ENCODE data around the gene DCHS1. TPM values are rescaled to one million over a fixed set of nuclear protein-coding genes. Genes with fewer than 3 reads are reported as not detected.

DCHS1 gene
- total RNA-seq, 2 experiments from 2014 or later = 0.35 to 0.40 TPM

DNA sequence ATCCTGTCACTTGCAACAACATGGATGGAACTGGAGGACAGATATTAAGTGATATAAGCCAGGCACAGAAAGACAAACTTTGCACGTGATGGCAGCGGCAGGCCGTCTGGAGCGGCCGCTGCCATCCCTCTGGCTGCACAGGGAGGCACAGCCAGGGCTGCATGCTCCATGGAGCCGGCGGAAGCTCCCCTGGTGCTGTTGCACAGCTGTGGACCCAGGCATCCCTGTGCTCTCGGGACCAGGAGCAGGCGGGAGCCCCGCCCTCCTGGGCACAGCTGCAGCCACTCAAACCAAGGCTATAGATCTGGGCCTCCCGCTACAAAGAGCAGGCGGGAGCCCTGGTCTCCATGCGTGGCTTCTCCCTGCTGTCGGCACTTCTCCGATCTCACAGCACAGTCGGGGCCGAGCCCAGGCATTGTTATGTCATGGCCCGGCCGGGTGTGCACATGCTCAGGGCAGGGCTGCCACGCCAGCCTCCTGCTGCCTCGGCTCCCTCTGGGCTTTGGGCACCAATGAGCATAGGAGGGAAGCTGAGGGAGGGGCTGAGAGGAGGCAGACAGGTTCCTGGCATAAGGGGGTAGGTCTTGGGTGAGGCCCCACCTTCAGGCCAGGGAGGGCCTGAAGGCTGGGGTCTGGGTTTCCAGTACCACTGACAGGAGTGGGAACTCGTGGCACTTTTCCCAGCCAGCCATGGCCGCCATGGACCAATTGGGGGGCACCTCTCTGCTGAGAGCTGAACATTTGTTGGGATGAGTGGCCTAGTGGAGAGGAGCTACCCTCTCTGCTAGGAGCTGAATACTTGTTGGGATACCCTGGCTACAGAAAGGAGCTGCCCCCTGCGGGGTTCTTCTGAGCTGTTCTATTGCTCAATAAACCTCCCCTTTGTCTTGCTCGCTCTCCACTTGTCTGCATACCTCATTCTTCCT lies 68.9 kb downstream of the DCHS1 start:
- no peak overlapping the region for H3K4me3 Mint-ChIP-seq
- H3K4me1 Mint-ChIP-seq = no peaks in the 10 kb centered on the region
- ChIA-PET POLR2A (no interaction called here), CTCF (interaction anchor here (0.6 to 1.3 kb wide), 5 partner anchors 10 to 878 kb away, joined by 3 to 5 read pairs (median 3); partner anchors contain the start of gene MRPL17)
- H3K9me3 Mint-ChIP-seq = peaks cover 30% of the 10 kb centered on the region
- H3K27ac Mint-ChIP-seq = no peak overlapping the region
- no peaks in the 10 kb centered on the region for H3K27me3 Mint-ChIP-seq
- H3K36me3 Mint-ChIP-seq (ENCODE audit: low read depth) = peaks cover 35% of the 10 kb centered on the region
- DNase-seq = peak; percentile 4

DNA sequence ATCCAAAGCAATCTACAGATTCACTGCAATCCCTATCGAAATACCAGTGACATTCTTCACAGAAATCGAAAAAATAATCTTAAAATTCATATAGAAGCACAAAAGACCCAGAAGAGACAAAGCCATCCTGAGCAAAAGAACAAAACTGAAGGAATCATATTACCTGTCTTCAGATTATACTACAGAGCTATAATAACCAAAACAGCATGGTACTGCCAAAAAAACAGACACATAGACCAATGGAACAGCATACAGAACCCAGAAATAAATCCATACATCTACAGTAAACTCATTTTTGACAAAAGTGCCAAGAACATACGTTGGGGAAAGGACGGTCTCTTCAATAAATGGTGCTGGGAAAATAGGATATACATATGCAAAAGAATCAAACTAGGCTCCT lies 71.1 kb downstream of the DCHS1 start:
- Mint-ChIP-seq H3K27me3 (no peaks in the 10 kb centered on the region), H3K4me1 (no peaks in the 10 kb centered on the region), H3K4me3 (no peak overlapping the region), H3K9me3 (peaks cover 30% of the 10 kb centered on the region), H3K36me3 (ENCODE audit: low read depth) (peaks cover 35% of the 10 kb centered on the region), H3K27ac (no peak overlapping the region)
- no peak for DNase-seq
- ChIA-PET POLR2A (no interaction called here), CTCF (interaction anchor here (1.6 kb wide), 1 partner anchor 10 kb away, joined by 4 read pairs; no protein-coding TSS in a partner anchor)

DNA sequence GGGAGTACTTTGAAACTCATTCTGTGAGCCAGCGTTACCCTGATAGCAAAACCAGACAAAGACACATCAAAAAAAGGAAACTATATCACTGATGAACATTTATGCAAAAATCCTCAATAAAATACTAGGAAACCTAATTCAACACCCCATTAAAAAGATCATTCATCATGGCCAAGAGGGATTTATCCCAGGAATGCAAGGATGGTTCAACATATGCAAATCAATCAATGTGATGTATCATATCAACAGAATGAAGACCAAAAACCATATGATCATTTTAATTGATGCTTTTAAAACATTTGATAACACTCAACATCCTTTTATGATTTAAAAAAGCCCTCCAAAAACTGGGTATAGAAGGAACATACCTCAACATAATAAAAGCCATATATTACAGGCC lies 72.0 kb downstream of the DCHS1 start:
- Mint-ChIP-seq H3K4me1 (no peaks in the 10 kb centered on the region), H3K27me3 (no peaks in the 10 kb centered on the region), H3K36me3 (ENCODE audit: low read depth) (peaks cover 35% of the 10 kb centered on the region), H3K9me3 (peaks cover 30% of the 10 kb centered on the region), H3K4me3 (no peak overlapping the region), H3K27ac (no peak overlapping the region)
- ChIA-PET POLR2A (no interaction called here), CTCF (interaction anchor here (1.6 kb wide), 1 partner anchor 11 kb away, joined by 4 read pairs; no protein-coding TSS in a partner anchor)
- DNase-seq = no peak

DNA sequence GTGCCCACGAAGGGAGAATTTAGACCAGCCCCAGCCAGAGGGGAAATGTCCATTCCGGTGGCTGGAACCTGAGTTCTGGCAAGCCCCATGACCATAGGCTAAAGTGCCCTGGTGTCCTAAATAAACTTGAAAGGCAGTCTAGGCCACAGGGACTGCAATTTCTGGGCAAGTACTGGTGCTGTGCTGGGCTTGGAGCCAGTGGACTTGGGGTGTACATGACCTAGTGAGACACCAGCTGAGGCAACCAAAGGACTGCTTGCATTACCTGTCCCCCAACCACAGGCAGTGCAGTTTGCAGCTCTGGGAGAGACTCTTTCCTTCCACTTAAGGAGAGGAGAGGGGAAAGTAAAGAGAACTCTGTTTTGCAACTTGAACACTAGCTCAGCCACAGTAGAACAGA lies 75.9 kb downstream of the DCHS1 start:
- peaks cover 25% of the 10 kb centered on the region for H3K36me3 Mint-ChIP-seq (ENCODE audit: low read depth)
- H3K9me3 Mint-ChIP-seq = peaks cover 24% of the 10 kb centered on the region
- no peak overlapping the region for H3K4me3 Mint-ChIP-seq
- POLR2A ChIA-PET = no interaction called here
- no peaks in the 10 kb centered on the region for H3K27me3 Mint-ChIP-seq
- no peak overlapping the region for H3K27ac Mint-ChIP-seq
- DNase-seq = no peak
- CTCF ChIA-PET = interaction anchor here (0.8 to 1.6 kb wide), 4 partner anchors 8 to 104 kb away, joined by 3 to 4 read pairs (median 3); partner anchors contain the start of gene MRPL17
- peaks cover 7% of the 10 kb centered on the region for H3K4me1 Mint-ChIP-seq

DNA sequence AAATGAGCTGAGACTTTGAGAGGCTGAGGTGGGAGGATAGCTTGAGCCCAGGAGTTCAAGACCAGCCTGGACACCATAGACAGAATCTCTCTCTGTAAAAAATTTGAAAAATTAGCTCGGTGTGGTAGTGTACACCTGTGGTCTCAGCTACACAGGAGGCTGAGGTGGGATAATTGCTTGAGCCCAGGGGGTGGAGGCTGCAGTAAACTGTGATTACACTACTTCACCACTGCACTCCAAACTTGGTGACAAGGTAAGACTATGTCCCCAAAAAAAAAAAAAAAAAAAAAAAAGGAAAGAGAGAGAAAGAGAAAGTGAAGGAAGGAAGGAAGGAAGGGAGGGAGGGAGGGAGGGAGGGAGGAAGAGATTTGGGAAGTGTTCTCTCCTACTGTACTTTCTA lies 77.5 kb downstream of the DCHS1 start:
- Mint-ChIP-seq H3K4me3 (no peak overlapping the region), H3K9me3 (peaks cover 10% of the 10 kb centered on the region), H3K27me3 (no peaks in the 10 kb centered on the region), H3K27ac (no peak overlapping the region), H3K4me1 (peaks cover 7% of the 10 kb centered on the region), H3K36me3 (ENCODE audit: low read depth) (peaks cover 11% of the 10 kb centered on the region)
- POLR2A ChIA-PET = interaction anchor here (0.6 kb wide), 1 partner anchor 25 kb away, joined by 3 read pairs; no protein-coding TSS in a partner anchor
- CTCF ChIA-PET = interaction anchor here (1.1 kb wide), 1 partner anchor 15 kb away, joined by 3 read pairs; no protein-coding TSS in a partner anchor
- no peak for DNase-seq

GRCh38 chr11:6576471-6577373 lies 78.9 kb downstream of the DCHS1 start:
- no peaks in the 10 kb centered on the region for H3K27me3 Mint-ChIP-seq
- no peak overlapping the region for H3K27ac Mint-ChIP-seq
- no peaks in the 10 kb centered on the region for H3K9me3 Mint-ChIP-seq
- no peak for DNase-seq
- CTCF ChIA-PET = interaction anchor here (1.1 kb wide), 1 partner anchor 13 kb away, joined by 3 read pairs; no protein-coding TSS in a partner anchor
- H3K4me1 Mint-ChIP-seq = peaks cover 7% of the 10 kb centered on the region
- H3K36me3 Mint-ChIP-seq (ENCODE audit: low read depth) = peaks cover 5% of the 10 kb centered on the region
- H3K4me3 Mint-ChIP-seq = no peak overlapping the region
- POLR2A ChIA-PET = no interaction called here

- Mint-ChIP-seq H3K4me3 (no peak overlapping the region), H3K4me1 (peaks cover 7% of the 10 kb centered on the region), H3K27me3 (no peaks in the 10 kb centered on the region), H3K36me3 (ENCODE audit: low read depth) (peaks cover 5% of the 10 kb centered on the region), H3K27ac (no peak overlapping the region), H3K9me3 (no peaks in the 10 kb centered on the region)
- no peak for DNase-seq
- POLR2A ChIA-PET = no interaction called here
- CTCF ChIA-PET = interaction anchor here (1.1 to 1.2 kb wide), 2 partner anchors 11 to 12 kb away, joined by 3 read pairs; no protein-coding TSS in a partner anchor
These were observed 80.5 kb downstream of the DCHS1 start for GRCh38 chr11:6574816-6575715.

DNA sequence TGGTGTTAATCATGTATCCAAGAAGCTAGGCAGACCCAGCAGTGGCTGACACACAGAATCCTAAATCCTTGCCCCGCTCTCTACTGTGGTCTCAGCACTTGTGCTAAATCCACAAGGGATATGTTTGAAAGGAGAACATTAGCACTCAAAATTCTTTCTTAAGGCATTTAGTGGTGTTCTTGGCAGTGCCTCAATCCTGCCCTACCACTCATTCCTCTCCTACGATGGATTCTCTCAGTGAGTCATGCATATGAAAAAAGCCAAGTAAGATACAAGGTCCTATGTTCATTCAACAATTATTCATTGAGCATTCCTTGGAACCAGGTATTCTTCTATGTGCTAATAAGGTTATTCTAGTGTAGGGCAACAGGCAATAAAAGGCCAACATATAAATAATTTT lies 83.4 kb downstream of the DCHS1 start:
- Mint-ChIP-seq H3K9me3 (no peaks in the 10 kb centered on the region), H3K36me3 (ENCODE audit: low read depth) (peaks cover 6% of the 10 kb centered on the region), H3K4me1 (peaks cover 7% of the 10 kb centered on the region), H3K4me3 (no peak overlapping the region), H3K27me3 (no peaks in the 10 kb centered on the region), H3K27ac (no peak overlapping the region)
- ChIA-PET POLR2A (no interaction called here), CTCF (interaction anchor here (1.1 kb wide), 1 partner anchor 8 kb away, joined by 3 read pairs; no protein-coding TSS in a partner anchor)
- DNase-seq = no peak

GRCh38 chr11:6571434-6572008 lies 84.1 kb downstream of the DCHS1 start:
- ChIA-PET POLR2A (no interaction called here), CTCF (interaction anchor here (0.6 to 1.1 kb wide), 2 partner anchors 8 to 96 kb away, joined by 3 read pairs; no protein-coding TSS in a partner anchor)
- Mint-ChIP-seq H3K36me3 (ENCODE audit: low read depth) (peaks cover 6% of the 10 kb centered on the region), H3K27ac (no peak overlapping the region), H3K9me3 (no peaks in the 10 kb centered on the region), H3K27me3 (no peaks in the 10 kb centered on the region), H3K4me1 (peaks cover 6% of the 10 kb centered on the region), H3K4me3 (no peak overlapping the region)
- no peak for DNase-seq

All from activated CD4-positive, alpha-beta T cell treated with anti-CD3 and anti-CD28 coated beads, Interleukin-2, amount 10 ng/mL, durations not matched to agents 7 days and 5 days (primary cell).